HEK293 (cell line): ENCODE measurements around the gene ATAT1.
A peak's percentile ranks its signal among the peaks of the same experiment; 100 is the strongest.

ENCODE experiments used
- CTCF ChIP-seq: fragments of 450-650 bp; formaldehyde crosslinking; IDR thresholded peaks from 2 replicates; pipeline ENCODE4 v1.5.1; 2016; ENCODE audit warnings: missing biosample characterization, missing genetic modification characterization
- GLIS1 ChIP-seq: fragments of 450-650 bp; formaldehyde crosslinking; IDR thresholded peaks from 2 replicates; pipeline ENCODE4 v1.5.1; 2016; ENCODE audit warnings: missing biosample characterization, missing genetic modification characterization
- IKZF3 ChIP-seq: fragments of 450-650 bp; IDR thresholded peaks from 2 replicates; pipeline ENCODE4 v1.5.0; 2018; ENCODE audit warnings: missing biosample characterization, mild to moderate bottlenecking, missing genetic modification characterization, moderate library complexity
- KLF7 ChIP-seq: fragments of 450-650 bp; formaldehyde crosslinking; IDR thresholded peaks from 2 replicates; pipeline ENCODE4 v1.5.1; 2016; ENCODE audit warnings: missing biosample characterization, missing genetic modification characterization, borderline replicate concordance
- SP7 ChIP-seq: fragments of 450-650 bp; formaldehyde crosslinking; IDR thresholded peaks from 2 replicates; pipeline ENCODE4 v1.5.1; 2016; ENCODE audit warnings: missing biosample characterization, missing genetic modification characterization
- WT1 ChIP-seq: fragments of 450-650 bp; formaldehyde crosslinking; IDR thresholded peaks from 2 replicates; pipeline ENCODE4 v1.5.1; 2016; ENCODE audit warnings: missing biosample characterization, missing genetic modification characterization
- YY1 ChIP-seq: fragments of 450-650 bp; formaldehyde crosslinking; IDR thresholded peaks from 2 replicates; pipeline ENCODE4 v1.5.1; 2018; ENCODE audit warnings: missing biosample characterization, missing genetic modification characterization
- ZFP69B ChIP-seq: fragments of 450-650 bp; formaldehyde crosslinking; IDR thresholded peaks from 2 replicates; pipeline ENCODE4 v1.5.1; 2016; ENCODE audit warnings: missing biosample characterization, missing genetic modification characterization
- ZNF112 ChIP-seq: fragments of 450-650 bp; formaldehyde crosslinking; IDR thresholded peaks from 2 replicates; pipeline ENCODE4 v1.5.0; 2017; ENCODE audit warnings: missing biosample characterization, missing genetic modification characterization
- ZNF155 ChIP-seq: fragments of 450-650 bp; formaldehyde crosslinking; IDR thresholded peaks from 2 replicates; pipeline ENCODE4 v1.5.1; 2016; ENCODE audit warnings: missing biosample characterization, missing genetic modification characterization
- ZNF23 ChIP-seq: fragments of 450-650 bp; formaldehyde crosslinking; IDR thresholded peaks from 2 replicates; pipeline ENCODE4 v1.5.1; 2016; ENCODE audit warnings: missing biosample characterization, missing genetic modification characterization, borderline replicate concordance
- ZNF394 ChIP-seq: fragments of 450-650 bp; formaldehyde crosslinking; IDR thresholded peaks from 2 replicates; pipeline ENCODE4 v1.5.1; 2016; ENCODE audit warnings: missing biosample characterization, missing genetic modification characterization, mild to moderate bottlenecking, moderate library complexity, borderline replicate concordance
- ZNF521 ChIP-seq: fragments of 450-650 bp; formaldehyde crosslinking; IDR thresholded peaks from 2 replicates; pipeline ENCODE4 v1.5.1; 2017; ENCODE audit warnings: missing biosample characterization, mild to moderate bottlenecking, missing genetic modification characterization
- ZNF544 ChIP-seq: fragments of 450-650 bp; formaldehyde crosslinking; IDR thresholded peaks from 2 replicates; pipeline ENCODE4 v1.5.0; 2017; ENCODE audit warnings: missing biosample characterization, missing genetic modification characterization
- ZNF596 ChIP-seq: fragments of 450-650 bp; IDR thresholded peaks from 2 replicates; pipeline ENCODE4 v1.5.0; 2018; ENCODE audit warnings: missing biosample characterization, mild to moderate bottlenecking, missing genetic modification characterization, moderate library complexity
- ZNF623 ChIP-seq: fragments of 450-650 bp; formaldehyde crosslinking; IDR thresholded peaks from 2 replicates; pipeline ENCODE4 v1.5.1; 2016; ENCODE audit warnings: missing biosample characterization, missing genetic modification characterization
- ZNF629 ChIP-seq: fragments of 450-650 bp; formaldehyde crosslinking; IDR thresholded peaks from 2 replicates; pipeline ENCODE4 v1.5.1; 2017; ENCODE audit warnings: missing biosample characterization, missing genetic modification characterization
- ZNF677 ChIP-seq: fragments of 450-650 bp; IDR thresholded peaks from 2 replicates; pipeline ENCODE4 v1.5.0; 2018; ENCODE audit warnings: missing biosample characterization, mild to moderate bottlenecking, missing genetic modification characterization, moderate library complexity
- ZNF701 ChIP-seq: fragments of 450-650 bp; formaldehyde crosslinking; IDR thresholded peaks from 2 replicates; pipeline ENCODE4 v1.5.1; 2016; ENCODE audit warnings: missing biosample characterization, missing genetic modification characterization
- ZNF707 ChIP-seq: fragments of 450-650 bp; formaldehyde crosslinking; IDR thresholded peaks from 2 replicates; pipeline ENCODE4 v1.5.1; 2016; ENCODE audit warnings: missing biosample characterization, missing genetic modification characterization
- ZNF747 ChIP-seq: fragments of 450-650 bp; formaldehyde crosslinking; IDR thresholded peaks from 2 replicates; pipeline ENCODE4 v1.5.1; 2016; ENCODE audit warnings: missing biosample characterization, missing genetic modification characterization
- ZNF785 ChIP-seq: fragments of 450-650 bp; formaldehyde crosslinking; IDR thresholded peaks from 2 replicates; pipeline ENCODE4 v1.5.1; 2016; ENCODE audit warnings: missing biosample characterization, missing genetic modification characterization
- ZNF843 ChIP-seq: fragments of 450-650 bp; formaldehyde crosslinking; IDR thresholded peaks from 2 replicates; pipeline ENCODE4 v1.5.1; 2016; ENCODE audit warnings: missing biosample characterization, missing genetic modification characterization
- ZSCAN18 ChIP-seq: fragments of 450-650 bp; formaldehyde crosslinking; IDR thresholded peaks from 2 replicates; pipeline ENCODE4 v1.5.1; 2016; ENCODE audit warnings: missing biosample characterization, missing genetic modification characterization
- ZSCAN30 ChIP-seq: fragments of 450-650 bp; IDR thresholded peaks from 2 replicates; pipeline ENCODE4 v1.5.1; 2018; ENCODE audit warnings: missing biosample characterization, mild to moderate bottlenecking, missing genetic modification characterization, moderate library complexity
- TF ChIP-seq, protein P1 (sequence below): fragments of 450-650 bp; formaldehyde crosslinking; IDR thresholded peaks from 2 replicates; pipeline ENCODE4 v1.5.1; 2016; ENCODE audit warnings: missing biosample characterization, missing genetic modification characterization, borderline replicate concordance
- TF ChIP-seq, protein P2 (sequence below): fragments of 450-650 bp; formaldehyde crosslinking; IDR thresholded peaks from 2 replicates; pipeline ENCODE4 v1.5.1; 2016; ENCODE audit warnings: missing biosample characterization, missing genetic modification characterization, borderline replicate concordance

ATAT1 gene

GRCh38 chr6:30686908-30687658, 60.4 kb downstream of the ATAT1 start (continued):
- TF ChIP-seq ZNF747 (tag by site-specific recombination) (no peak), ZNF785 (tag by site-specific recombination) (no peak; the same call in 1 of the 2 replicates), ZSCAN18 (tag by site-specific recombination) (no peak), ZNF707 (tag by site-specific recombination) (no peak), ZNF596 (tag by site-specific recombination) (no peak), IKZF3 (tag by site-specific recombination) (no peak), ZNF23 (tag by site-specific recombination) (no peak), ZNF701 (tag by site-specific recombination) (no peak), ZNF629 (tag by site-specific recombination) (peak; percentile 63), ZSCAN30 (no peak), KLF7 (tag by site-specific recombination) (peak; percentile 98), YY1 (tag by site-specific recombination) (no peak), GLIS1 (peak; percentile 84), ZNF677 (tag by site-specific recombination) (no peak), ZNF112 (tag by site-specific recombination) (no peak), ZNF544 (tag by site-specific recombination) (no peak), ZNF623 (no peak), ZNF394 (tag by site-specific recombination) (peak; percentile 92), ZNF521 (tag by site-specific recombination) (no peak), CTCF (peak; percentile 4; the same call in 1 of the 2 replicates), ZNF155 (tag by site-specific recombination) (no peak), WT1 (tag by site-specific recombination) (peak; percentile 82), ZFP69B (tag by site-specific recombination) (peak; percentile 59; the same call in 1 of the 2 replicates), ZNF843 (tag by site-specific recombination) (0 out of 2 replicates have a peak, but pooled peaks have one; percentile 39), SP7 (tag by site-specific recombination) (peak; percentile 88)
- TF ChIP-seq, protein P1, sequence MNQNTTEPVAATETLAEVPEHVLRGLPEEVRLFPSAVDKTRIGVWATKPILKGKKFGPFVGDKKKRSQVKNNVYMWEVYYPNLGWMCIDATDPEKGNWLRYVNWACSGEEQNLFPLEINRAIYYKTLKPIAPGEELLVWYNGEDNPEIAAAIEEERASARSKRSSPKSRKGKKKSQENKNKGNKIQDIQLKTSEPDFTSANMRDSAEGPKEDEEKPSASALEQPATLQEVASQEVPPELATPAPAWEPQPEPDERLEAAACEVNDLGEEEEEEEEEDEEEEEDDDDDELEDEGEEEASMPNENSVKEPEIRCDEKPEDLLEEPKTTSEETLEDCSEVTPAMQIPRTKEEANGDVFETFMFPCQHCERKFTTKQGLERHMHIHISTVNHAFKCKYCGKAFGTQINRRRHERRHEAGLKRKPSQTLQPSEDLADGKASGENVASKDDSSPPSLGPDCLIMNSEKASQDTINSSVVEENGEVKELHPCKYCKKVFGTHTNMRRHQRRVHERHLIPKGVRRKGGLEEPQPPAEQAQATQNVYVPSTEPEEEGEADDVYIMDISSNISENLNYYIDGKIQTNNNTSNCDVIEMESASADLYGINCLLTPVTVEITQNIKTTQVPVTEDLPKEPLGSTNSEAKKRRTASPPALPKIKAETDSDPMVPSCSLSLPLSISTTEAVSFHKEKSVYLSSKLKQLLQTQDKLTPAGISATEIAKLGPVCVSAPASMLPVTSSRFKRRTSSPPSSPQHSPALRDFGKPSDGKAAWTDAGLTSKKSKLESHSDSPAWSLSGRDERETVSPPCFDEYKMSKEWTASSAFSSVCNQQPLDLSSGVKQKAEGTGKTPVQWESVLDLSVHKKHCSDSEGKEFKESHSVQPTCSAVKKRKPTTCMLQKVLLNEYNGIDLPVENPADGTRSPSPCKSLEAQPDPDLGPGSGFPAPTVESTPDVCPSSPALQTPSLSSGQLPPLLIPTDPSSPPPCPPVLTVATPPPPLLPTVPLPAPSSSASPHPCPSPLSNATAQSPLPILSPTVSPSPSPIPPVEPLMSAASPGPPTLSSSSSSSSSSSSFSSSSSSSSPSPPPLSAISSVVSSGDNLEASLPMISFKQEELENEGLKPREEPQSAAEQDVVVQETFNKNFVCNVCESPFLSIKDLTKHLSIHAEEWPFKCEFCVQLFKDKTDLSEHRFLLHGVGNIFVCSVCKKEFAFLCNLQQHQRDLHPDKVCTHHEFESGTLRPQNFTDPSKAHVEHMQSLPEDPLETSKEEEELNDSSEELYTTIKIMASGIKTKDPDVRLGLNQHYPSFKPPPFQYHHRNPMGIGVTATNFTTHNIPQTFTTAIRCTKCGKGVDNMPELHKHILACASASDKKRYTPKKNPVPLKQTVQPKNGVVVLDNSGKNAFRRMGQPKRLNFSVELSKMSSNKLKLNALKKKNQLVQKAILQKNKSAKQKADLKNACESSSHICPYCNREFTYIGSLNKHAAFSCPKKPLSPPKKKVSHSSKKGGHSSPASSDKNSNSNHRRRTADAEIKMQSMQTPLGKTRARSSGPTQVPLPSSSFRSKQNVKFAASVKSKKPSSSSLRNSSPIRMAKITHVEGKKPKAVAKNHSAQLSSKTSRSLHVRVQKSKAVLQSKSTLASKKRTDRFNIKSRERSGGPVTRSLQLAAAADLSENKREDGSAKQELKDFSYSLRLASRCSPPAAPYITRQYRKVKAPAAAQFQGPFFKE = no peak
- TF ChIP-seq, protein P2, sequence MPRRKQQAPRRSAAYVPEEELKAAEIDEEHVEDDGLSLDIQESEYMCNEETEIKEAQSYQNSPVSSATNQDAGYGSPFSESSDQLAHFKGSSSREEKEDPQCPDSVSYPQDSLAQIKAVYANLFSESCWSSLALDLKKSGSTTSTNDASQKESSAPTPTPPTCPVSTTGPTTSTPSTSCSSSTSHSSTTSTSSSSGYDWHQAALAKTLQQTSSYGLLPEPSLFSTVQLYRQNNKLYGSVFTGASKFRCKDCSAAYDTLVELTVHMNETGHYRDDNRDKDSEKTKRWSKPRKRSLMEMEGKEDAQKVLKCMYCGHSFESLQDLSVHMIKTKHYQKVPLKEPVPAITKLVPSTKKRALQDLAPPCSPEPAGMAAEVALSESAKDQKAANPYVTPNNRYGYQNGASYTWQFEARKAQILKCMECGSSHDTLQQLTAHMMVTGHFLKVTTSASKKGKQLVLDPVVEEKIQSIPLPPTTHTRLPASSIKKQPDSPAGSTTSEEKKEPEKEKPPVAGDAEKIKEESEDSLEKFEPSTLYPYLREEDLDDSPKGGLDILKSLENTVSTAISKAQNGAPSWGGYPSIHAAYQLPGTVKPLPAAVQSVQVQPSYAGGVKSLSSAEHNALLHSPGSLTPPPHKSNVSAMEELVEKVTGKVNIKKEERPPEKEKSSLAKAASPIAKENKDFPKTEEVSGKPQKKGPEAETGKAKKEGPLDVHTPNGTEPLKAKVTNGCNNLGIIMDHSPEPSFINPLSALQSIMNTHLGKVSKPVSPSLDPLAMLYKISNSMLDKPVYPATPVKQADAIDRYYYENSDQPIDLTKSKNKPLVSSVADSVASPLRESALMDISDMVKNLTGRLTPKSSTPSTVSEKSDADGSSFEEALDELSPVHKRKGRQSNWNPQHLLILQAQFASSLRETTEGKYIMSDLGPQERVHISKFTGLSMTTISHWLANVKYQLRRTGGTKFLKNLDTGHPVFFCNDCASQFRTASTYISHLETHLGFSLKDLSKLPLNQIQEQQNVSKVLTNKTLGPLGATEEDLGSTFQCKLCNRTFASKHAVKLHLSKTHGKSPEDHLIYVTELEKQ (tag by site-specific recombination) = no peak
